ENCODE data around the gene KCTD21.
A peak's percentile ranks its signal among the peaks of the same experiment; 100 is the strongest.

Gene KCTD21

DNA sequence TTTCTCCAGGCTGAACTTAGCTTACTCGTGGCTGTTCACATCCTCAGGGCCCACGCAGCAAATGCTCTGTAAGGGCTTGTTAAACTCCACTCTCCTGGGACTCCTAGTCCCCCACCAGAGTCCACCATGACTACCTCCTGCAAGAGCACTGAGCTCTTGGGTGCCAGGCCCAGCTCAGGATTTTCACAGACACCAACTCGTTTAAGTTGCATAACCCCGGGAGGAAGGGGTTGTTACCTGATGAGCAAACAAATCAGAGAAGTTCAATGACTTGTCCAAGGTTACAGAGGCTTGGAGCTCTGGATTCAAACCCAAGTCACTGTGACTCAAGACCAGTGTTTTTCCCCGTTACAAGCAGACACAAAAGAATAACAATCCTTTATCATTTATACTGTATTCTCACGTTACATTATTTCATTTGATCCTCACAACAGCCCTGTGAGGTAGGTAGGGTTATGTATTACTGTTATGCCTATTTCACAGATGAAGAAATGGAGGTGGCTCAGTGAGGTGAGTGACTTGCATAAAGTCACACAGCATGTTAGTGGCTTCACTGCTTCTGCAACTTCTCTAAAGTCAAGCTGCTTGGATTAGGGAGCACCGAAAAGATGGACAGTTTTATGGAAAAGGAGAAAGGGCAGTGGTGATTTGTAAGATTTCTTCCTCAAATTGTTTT lies 17.4 kb downstream of the KCTD21 start:
- DNase-seq, result no peak

DNA sequence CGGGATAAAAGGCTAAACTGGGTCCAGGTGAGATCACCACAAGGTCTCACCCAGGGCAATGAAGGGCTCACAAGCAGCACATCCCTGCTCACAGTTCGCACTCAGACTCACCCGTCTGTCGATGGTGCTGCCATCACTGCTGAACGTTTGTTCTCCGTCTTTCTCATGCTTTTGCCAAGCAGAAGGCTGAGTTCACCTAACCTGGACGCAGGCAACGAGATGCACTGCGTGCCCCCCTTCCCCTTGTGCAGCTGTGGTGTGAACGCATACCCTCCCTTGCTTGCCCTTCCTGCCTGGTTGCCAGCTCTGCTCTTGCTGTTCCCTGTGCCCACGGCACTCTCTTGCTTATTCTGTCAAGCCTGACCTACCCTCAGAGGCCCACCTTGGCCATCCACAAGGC lies 18.0 kb downstream of the KCTD21 start:
- DNase-seq, result no peak

DNA sequence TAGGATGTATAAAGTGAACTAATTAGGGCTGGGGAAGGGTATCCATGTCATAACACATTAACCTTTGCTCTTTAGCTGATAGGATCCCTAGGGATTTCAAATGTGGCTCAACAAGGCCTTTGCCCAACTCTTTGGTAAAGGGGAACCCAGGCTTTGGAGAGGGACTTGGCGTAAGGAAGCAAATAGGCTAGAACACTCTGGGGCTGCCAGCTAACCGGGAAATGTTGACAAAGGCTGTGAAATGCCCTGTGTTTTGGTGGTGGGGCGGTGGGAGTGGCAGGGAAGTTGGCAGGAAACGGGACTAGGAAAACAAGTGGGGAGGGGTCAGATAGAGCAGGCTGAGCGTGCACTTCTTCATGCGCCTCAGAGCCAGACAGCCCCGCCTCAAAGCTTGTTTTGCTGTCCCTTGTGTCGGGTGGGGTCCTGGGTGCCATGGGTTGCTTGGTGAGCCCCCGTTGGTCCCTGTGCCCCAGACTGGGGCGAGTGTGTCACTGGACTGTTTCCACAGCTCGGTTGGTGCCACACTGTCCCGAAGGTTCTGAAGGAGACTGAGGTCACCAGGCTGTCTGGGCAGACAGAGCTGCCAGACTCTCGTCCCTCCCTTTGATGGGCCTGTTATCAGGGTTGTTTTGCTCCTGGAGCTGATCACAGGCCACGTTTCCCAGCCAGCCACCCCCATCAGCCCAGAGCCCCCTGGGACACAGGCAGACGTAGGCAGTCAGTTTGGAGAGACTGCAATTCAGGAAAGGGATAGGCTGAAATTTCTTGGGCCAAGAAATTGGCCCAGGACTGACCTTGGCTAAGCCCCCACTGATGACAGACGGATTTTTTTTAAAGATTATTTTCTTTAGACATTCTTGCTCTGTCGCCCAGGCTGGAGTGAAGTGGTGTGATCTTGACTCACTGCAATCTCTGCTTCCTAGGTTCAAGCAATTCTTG lies 19.6 kb downstream of the KCTD21 start:
- DNase-seq, result peak; percentile 34

DNA sequence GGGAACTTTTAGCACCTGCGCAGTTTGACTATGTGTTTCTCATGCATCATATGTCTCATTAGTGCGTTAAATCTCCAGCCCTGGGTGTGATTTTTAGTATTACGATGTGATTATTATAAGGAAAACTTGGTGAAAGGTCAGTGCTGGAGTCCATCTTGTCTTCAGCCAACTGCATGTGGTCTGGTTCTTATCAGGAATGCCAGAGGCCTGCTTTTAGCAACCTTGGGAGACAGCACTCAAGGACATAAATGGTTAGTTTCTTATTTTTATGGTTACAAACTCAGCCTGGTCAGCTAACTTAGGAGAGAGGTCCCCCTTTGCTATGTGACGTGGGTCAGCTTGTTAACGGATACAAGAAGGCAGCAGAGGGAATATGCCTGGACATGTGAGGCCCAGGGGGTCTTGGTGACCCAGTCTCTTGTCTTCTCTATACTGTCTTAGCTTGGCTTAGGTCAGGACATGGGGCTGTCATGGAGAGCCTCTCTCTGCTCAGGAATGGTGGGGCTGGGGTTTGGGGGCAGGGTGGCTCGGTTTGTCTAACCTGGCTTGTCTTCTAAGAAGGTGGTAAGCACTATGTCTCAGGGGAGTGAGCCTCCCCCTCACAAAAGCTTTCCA lies 21.5 kb downstream of the KCTD21 start:
- no peak for DNase-seq

DNA sequence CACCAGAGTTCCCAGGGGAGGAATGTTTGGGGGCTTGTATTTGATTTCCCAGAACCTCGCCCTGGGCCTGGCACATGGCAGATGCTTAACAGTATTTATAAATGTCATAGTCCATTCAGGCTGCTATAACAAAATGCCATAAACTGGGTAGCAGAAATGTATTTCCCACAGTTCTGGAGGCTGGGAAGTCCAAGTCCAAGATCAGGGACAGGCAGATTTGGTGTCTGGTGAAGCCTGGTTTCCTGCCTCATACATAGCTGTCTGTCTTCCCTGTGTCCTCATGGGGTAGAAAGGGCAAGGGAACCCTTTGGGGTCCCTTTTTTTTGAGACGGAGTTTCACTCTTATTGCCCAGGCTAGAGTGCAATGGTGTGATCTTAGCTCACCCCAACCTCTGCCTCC lies 24.0 kb downstream of the KCTD21 start:
- no peak for DNase-seq

DNA sequence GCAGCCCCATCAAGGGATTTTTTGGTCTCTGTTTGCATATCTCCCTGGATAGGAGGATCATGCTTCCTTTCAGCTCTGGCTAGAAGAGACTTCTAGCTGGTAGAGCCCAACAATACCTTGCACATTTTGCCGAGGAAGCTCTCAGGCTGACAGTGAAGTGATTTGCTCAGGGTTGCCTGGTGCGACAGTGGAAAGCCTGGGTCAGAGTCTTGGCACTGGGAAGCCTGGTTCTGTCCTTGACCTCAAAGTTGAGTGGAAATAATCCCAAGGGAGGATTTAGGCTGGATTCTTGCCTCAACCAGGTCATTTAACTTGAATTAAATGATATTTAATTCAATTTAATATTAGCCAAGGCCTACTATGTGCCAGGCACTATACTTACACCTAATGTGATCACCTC lies 24.6 kb downstream of the KCTD21 start:
- DNase-seq, result no peak

DNA sequence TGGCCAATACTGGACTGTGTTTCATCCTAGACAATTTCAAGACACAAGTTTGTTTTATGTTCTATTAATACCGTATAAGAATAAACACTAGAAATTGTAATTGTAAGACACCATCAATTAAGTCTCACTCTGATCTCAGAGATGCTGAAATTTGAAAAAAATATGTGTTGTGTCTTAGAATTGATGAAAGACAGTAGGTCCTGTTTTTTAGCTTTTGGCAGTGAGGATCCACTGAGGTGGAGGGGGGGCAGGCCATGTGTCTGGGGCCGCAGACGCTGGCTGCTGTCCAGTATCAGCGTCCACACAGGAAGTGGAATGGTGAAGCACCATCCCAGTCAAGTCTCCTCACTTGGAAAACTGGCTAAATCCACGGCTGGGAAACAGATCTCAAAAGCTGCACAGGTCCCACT lies 26.5 kb downstream of the KCTD21 start:
- DNase-seq, result no peak

DNA sequence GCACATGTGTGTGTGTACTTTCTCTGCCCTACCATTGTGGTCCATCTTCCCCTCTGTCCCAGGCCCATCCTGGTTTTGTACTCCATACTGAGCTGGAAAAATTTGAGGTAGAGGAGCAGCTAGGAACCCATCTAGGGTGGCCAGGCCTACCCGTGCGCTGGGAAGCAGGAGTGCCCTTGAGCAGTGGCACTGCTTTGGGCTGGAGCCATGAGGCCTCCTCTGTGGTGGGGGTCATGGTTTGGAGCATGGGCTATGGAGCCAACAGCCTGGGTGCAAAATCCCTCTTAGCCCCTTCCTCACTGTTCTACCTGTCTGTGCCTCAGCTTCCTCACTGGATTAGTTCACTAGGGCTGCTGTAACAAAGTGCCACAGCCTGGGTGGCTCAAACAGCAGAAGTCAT lies 27.1 kb downstream of the KCTD21 start:
- no peak for DNase-seq

DNA sequence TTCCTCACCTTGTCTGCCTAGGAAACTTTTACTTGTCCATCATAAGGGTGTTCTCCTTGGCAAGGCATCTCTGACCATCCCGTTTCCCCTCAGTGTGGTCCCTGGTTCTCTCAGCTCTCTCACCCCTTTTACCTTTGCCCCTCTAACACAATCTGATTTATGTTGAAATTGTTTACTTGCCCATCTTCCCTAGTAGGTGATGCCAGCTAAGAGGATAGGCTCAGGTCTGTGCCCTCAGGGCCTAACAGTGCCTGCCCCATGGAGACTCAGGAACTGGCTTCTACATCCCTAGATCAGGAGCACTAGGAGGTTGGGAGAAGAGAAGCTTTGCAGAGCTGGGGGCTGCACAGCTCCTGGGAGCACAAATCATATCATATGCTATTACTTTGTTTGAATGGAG lies 27.9 kb downstream of the KCTD21 start:
- no peak for DNase-seq

DNA sequence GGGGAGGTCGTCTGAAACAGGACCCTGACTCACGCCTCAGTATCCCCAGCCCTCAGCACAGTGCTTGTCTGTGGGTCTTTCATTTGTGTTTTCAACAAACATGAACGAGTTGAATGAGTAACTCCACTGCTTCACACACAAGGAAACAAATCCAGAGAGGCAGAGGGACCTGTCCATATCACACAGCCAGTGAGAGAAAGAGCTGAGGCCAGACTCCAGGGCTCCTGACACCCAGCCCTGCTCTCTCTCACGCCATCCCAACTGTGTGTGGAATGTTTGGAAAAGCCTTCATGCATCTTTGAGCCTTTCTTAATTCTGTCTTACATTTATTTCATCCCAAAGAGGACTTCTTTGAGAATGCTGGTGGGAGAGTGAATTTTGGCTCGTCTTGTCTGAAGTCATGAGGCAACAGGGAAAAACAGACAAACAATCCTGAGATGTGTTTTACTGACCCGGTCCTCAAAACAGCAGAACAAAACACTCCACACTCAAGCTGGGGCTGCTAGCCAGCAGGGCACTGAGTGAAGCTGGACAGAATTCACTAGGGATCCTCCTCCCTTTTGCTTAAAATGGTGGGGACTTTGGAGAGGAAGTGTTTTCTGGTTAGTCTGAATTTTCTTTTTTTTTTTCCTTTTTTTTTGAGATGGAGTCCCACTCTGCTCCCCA lies 29.3 kb downstream of the KCTD21 start:
- no peak for DNase-seq

DNA sequence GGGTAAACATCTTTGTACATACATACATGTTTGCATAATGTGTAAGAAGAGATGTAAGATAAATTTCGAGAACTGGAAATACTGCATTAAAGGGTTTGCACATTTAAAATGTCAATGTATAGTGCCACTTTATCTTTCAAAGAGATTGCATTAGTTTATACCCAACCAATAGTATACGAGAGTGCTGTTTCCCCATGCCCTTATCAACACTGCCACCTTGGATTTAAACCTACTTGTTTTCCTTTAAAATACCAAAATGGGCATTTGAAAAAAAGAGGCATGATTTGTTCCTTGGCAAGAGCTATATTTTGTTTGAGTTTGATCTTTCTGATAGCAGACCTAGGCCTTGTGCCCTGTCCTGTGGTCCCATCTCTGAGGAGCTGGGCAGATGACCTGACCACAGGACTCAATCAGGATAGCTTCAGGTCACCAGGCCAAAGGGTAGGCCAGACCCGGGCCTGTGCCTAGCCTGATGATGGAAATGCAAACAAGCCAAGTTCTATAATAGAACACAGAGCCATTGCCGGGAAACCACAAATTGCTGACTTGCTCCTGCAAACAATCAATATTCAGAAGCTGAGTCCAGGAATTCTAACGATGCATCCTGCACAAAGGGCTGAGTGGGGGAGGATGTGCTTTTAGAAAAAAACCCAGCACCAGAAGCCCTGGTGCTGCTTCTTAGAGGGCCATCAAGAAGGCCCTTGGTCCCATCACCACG lies 32.1 kb downstream of the KCTD21 start:
- DNase-seq, result no peak

DNA sequence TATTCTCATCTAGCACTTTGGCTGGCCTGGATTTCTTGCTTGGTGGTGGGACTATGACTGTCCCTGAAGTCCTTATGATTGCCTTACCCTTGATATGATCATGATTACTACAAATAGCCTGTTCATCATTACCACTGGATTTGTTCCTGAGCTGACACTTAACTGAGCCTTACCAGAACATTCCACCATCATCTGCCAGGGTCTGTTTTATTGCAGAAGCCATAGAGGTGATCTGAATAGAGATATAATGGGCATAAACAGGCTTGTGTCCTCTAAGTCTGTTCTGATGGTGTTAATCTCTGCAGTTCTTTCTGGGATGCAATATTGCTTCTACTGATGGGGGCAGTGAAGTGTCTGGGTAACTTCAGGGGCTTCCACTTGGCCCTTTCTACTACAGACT lies 36.6 kb downstream of the KCTD21 start:
- DNase-seq, result no peak

DNA sequence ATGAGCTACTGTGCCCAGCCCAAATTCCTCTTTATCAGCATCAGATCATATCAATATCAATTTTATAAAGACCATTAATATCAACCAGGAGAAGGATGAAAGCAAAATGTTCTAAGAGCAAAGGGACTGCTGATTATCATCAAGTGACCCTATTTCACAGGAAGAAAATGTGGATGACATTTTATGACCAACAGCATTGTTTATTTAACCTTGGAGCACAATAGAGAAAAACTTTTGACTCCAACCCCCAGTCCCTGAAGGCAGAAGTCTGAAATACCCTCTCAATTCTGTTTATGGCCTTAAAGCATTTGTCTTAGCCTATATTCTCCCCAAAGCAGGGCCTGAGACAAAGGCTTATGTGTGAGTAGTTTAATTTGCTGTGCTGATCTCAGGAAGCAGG lies 37.7 kb downstream of the KCTD21 start:
- no peak for DNase-seq

DNA sequence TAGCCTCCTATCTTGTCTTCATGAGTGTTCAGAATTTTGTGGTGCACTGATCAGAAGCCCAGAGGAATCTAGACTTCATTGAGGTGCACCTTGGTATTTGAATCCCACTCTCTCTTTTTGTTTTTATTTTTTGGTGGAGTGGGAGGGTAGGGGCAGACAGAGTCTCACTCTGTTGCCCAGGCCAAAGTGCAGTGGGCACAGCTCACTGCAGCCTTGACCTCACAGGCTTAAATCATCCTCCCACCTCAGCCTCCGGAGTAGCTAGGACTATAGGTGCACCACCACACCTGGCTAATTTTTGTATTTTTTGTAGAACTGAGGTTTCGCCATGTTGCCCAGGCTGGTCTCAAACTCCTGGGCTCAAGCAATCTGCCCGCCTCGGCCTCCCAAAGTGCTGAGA lies 38.1 kb downstream of the KCTD21 start:
- no peak for DNase-seq

DNA sequence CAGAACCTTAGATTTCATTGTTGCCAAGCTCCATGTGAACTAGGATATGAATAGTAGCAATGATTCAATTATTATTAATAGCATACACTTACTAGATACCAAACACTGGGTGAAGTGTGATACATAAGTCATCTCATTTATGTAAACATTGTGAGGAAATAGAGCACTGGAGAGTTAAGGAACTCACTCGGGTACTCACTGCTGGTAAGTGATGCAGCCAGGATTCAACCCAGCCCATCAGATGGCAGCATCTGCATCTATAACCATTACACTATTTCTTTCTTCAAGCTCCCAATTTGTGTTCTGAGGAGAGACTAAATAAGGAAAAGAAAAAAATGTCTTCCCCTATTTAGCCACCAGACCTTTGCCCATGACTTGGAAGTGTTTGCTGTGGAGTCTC lies 38.8 kb downstream of the KCTD21 start:
- peak; percentile 92 for DNase-seq

DNA sequence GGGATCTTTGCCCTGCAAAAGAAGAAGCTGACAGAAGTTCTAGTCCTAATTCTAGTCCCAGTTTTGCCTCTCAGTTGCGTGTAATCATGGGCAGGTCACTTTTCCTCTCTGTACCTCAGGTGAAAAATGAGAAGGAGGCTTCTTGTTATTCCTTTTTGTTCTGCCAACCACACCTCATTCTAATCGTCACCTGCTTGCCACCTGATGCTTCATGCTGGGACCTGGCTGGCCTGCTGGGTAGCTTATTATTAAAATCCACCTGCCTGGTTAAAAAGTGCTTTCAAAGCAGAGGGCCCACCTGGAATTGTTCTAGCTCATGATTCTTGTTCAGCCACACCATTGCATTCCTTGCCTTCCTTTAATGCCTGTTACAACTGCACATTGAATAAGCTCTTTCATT lies 40.6 kb downstream of the KCTD21 start:
- DNase-seq, result no peak

DNA sequence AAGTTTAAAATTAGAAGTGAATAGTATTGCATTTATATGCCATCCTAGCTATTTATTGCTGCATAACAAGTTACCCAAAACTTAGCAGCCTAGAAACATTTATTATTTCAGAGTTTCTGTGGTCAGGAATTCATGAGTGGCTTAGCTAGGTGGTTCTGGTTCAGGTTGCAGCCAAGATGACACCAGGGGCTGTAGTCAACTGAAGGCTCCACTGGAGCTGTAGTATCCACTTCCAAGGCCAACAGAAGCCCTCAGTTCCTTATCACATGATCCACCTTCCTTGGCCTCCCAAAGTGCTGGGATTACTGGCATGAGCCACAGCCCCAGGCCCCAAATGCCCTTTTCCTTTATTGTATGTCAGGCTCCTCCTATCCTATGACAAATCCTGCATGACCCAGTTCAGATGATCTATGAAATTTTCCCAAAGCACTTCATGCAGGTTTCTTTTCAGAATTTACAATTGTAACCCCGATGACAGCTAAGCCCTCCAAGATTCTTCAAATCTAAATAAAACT lies 42.9 kb downstream of the KCTD21 start:
- no peak for DNase-seq

DNA sequence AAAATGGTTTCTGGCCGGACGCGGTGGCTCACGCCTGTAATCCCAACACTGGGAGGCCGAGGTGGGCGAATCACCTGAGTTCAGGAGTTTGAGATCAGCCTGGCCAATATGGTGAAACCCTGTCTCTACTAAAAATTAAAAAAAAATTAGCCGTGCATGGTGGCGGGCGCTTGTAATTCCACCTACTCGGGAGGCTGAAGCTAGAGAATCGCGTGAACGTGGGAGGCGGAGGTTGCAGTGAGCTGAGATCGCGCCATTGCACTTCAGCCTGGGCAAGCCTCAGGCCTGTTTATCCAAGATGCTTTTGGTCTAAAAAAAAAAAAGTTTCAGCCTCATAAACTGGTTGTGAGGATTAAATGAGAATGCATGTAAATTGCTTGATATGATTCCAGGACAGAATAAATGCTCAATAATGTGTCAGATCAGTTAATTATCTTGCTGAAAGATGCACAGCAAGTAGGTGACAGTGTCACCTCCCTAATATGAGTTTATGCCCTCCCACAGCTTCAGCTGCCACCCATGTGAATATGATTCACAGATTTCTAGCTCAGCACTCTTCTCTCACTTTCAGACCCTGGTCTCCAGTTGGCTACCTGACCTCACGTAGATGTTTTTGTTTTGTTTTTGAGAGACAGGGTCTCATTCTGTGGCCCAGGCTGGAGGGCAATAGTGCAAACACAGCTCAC lies 47.9 kb downstream of the KCTD21 start:
- no peak for DNase-seq

DNA sequence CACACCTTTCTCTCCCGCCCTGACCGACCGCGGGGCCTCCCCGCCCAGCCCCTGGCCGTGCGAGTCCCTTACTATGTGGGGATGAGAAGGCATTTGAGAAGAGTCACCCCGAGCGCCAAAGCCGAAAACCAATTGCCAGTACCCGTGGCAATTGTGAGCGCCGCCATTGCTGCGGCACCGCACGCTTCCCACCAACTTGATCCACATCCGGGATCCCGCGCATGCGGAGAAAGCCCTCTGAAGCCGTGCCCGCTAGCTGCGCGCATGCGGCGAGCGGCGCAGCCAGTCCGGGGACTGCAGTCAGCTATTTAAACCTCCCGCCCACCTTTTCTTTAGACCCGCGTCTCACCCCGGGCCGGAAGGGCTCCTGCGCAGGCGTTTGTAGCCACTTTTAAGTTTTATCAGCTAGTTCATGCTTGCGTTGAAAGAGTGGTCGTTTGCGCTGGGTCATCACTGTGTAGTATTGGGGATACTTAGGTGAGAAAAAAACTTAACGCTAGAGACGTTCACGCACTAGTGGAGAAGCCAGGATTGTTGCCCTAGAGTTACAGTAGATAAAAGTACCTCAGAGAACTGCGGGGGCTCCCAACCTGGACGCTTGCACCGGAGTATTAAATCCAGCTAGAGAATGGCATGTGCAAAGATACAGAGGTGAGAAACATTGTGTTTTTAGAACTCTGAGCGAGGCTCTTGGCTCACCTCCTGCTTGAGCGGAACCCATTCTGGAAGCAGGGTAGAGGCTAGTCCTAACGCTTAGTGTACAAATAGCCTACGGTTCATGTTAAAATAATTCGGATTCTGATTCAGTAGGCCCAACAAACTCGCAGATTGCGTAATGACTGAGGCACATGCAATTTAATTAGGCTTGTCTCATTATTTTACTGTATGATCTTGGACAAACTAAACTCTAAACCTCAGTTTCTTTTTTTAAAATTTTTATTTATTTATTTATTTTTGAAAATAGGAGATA lies 48.7 kb downstream of the KCTD21 start, which contains the start of gene ALG8:
Gene ALG8 (minus strand): TSS at position 205 of the 970 bp plus-strand sequence. CDS start 38 bp downstream, at position 167.
- peak; percentile 90 for DNase-seq

DNA sequence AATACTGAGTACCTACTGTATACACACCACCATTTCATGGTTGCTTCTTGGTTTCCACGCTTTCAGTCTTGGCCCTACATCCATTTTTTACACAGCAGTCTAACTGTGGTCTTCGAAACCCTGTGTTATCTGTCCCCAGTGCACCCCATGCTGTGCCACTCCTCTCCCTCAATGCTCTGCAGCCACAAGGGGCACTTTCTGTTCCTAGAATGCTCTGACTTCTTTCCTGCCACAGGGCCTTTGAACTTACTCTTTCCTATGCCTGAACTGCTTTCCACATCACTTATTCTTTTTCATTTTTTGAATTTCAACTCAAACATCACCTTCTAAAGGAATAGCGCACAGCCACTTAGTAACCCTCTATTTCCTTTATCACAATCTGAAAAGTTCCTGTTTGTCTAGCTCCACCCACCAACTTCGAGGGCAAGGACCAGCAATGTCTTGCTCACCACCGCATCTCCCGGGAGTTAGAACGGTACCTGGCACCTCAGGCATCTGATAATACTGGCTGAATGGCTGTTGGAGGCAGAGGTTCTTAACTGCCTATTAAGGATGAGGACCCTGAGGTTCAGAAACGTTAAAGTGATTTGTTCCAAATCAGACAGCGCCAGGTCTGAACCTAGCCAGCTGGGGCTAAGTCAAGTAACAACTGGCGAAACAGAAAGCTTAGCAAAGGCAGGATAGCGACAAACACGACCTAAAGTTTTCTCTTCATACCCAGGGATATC lies 49.6 kb downstream of the KCTD21 start:
- peak; percentile 23 for DNase-seq

All from HCEC 1CT (cell line).